HG03175 (cell line): ENCODE results near the gene UNC13A.

Source experiments
- ATAC-seq: cut with Tn5 transposase; IDR thresholded peaks from one replicate; pipeline ENCODE4 v1.9.1; 2021; ENCODE audit warnings: mild to moderate bottlenecking, moderate library complexity; ENCODE audit not compliant: unreplicated experiment

The UNC13A gene

DNA sequence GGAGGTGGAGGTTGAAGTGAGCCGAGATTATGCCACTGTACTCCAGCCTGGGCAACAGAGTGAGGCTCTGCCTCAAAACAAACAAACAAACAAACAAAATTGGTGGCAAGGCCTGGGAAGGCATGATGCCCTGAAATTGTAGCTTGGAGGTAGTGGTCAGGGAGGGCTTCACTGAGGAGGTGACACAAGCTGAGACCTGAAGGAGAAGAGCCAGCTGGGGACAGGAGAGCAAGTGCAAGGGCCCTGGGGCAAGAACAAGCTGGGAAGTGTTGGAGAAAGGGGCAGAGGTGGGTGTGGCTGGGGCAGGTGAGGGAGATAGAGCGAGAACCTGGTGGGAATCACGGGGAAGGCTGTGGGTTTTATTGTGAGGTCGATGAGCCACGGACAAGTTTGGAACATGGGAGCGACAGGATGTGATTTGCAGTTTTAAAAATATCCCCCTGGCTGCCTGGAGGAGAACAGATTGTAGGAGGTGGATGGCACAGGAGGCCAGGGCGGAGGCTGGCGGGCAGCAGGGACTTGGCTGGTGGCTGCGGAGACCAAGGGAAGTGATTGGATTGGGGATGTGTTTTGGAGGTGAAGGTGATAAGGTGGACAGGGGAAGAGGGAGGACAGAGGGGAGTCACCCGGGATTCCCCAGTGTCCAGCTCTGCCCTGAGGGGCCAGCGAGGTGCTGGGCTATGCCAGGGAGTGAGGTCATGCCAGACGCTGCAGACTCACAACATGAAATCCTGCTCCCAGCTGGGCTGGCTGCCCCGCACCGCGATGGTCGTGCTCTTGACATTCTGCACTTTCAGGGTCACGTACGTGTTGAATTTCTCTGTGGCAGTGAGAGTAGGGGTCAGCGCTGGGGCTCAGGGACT is 14.0 kb downstream of the UNC13A start:
- no peak for ATAC-seq

DNA sequence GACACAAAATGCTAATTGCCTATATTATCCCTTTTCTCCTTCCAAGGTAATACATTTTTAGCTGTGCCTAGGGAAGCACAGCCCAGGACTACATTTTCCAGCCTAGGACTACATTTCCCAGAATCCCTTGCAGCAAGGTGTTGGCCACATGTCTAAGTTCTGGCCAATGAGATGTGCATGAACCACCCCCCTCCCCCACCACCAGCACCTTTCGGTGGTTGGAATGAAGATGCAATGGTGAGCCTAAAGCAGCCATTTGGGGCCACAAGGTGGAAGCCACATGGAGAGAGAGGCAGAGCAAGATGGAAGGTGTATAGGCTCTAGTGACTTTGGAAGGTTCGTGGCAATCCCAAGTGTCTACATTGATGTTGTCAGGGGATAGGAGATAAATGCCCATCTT is 16.2 kb downstream of the UNC13A start:
- no peak for ATAC-seq

DNA sequence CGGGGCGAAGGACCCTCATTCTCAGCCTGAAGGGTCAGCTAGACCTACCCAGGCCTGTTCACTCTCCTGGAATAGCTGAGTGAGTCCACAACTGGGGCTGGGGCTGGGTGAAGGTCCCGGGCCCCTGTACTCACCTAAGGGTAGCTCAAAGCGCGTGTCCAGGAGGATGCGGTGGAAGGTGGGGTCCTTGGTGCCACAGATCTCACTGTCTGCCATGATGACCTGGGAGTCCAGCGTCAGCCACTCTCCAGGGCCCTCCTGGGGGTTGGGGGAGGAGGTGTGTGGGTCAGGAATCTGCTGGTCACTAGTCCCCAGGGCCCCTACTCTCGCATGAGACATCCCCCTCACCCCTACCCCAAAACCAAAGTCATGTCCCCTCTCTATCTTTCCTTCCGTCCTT is 18.7 kb downstream of the UNC13A start:
- ATAC-seq, result no peak

DNA sequence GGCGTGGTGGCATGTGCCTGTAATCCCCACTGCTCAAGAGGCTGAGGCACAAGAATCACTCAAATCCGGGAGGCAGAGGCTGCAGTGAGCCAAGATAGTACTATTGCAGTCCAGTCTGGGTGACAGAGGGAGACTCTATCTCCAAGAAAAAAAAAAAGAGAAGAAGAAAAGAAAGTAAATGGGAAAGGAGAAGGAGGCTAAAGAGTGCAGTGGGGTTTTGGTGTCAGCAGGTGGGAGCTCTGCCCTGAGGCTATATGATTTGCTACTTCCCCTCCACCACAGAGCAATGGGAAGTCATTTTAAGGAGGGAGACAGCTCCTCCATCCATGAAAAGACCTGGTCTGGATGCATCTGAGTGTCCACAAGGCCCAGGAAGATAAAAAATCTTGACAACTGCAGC is 23.1 kb downstream of the UNC13A start:
- ATAC-seq, result no peak

DNA sequence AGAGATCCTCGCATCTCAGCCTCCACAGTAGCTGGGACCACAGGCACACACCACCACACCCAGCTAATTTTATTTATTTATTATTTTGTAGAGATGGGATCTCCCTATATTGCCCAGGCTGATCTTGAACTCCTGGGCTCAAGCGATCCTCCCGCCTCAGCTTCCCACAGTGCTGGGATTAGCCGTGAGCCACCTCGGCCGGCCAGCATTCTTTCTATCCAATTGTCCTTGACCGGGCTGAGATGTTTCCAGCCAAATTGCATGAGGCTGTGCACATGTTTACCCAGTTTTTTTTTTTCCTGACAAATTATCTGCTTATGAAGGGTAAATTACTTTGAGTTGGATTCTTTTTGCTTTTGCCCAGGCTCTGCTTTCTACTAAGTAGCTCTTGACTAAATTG is 28.2 kb downstream of the UNC13A start:
- ATAC-seq, result no peak

DNA sequence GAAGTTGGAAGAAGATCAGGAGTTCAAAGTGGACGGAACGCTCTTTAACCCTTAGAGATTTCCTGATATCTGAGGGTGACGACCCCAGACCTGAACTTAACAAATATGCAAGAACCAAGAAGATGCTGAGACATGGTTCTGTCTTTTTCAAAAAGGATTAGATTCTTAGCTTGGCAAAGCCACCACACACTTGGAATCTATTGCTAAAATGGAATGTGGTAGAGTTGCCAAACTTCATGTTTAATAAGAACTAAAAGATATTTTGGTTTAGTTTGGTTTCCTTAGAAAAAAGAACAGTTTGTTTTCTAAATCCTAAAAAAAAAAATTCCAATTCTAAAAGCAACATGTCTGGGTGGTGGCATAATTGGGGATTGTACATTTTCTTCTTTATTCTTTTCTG is 29.5 kb downstream of the UNC13A start:
- ATAC-seq, result no peak

DNA sequence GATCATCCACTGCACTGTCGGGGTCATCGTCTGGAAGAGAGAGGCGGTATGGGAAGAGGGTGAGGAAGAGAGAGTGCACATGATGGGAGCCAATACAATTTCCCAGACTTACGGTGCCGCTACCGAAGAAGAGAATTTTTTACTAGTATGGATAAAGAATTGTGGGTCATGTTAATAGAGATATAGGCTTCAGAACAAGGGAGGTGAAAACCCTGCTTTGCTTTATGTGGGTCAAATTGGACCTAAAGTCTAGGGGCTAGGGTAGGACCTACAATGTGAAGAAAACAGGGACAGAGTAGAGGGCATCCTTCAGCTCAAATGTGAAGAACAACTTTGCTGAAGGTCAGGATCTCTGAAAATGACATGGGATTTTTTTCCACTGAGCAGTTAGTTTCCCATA is 29.9 kb downstream of the UNC13A start:
- ATAC-seq, result no peak

DNA sequence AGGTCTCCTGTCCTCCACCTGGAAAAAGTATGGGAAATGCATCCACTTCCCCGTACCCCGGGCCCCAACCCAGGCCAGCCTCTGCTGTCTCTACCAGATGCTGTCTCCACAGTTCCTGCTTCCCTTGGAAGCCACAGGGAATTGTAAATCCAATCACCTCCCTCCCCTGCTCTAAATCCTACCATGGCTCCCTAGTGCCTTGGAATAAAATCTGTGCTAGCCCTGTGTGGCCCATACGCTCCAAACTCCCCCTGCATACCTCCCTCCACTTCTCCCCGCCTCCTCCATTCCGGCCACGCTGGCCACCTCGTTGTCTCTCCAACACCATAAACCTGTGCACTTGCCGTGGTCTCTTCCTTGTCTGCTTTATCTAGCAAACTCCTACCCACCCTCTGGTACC is 31.2 kb downstream of the UNC13A start:
- ATAC-seq, result no peak

DNA sequence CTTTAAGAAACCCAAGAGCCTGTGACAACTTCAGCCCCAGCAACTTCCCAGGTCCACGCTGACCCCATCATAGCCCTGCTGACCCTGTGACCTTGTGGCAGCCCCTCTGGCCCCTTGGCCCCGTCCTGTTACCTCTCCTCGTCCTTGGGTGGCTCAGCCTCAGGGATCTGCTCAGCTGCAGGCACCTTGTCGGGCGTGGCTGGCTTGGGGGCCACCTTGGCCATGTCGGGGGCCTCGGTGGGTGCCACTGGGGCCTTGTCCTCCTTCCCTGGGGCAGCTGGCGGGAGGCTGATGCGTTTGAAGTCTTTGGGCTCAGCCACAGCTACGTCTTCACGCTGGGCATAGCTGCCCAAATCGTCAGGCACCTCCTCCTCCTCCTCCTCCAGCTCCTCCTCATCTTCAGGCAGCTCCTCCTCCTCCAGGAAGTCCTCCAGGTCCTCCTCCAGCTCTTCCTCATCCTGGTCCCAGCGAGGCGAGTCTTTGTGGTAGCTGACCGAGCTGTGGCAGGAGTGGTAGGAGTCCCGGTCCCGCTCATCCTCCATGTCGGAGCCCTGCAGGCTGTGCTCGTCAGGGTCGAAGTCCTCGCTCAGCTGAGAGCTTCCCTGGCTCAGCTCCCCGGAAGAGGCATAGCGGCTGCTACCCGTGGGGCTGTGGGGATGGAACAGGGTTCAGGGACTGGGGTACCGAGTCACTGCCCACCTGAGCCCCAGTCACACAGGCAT is 32.2 kb downstream of the UNC13A start:
- no peak for ATAC-seq

DNA sequence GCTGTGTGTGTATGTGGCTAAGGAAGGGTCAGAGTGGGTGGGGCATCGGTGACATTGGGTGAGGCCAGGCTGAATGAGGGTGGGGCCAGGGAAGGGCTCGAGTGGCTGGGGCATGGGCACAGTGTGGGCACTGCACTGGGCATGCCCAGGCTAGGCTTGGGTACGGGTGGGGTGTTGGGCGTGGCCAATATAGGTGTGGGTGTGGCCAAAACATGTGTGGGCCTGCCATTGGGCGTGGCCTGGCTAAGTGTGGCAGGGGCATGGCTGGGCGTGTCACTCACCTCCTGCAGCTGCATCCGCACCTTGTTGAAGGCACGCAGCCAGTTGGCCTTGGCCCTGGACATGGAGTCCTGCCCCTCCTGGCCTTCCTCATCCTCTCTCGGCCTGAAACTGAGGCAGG is 33.2 kb downstream of the UNC13A start:
- no peak for ATAC-seq

DNA sequence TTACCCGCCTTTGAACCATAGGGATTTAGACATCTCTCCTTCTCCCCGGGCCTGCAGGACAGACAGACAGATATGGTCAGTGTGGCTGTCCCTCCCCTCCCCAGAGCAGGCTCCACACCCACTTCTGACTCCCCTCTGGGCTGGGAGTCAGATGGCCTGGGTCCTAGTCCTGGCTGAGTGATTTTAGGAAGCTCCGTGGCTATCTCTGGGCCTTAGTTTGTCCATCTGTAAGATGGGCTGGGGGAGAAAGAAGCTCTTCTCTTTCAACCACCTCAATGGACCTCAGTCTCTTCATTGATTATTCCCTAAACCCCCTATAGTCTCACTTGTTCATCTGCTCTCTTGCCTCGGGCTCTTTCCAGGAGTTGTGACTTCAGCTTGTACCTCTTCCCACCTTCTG is 35.5 kb downstream of the UNC13A start:
- ATAC-seq, result no peak

DNA sequence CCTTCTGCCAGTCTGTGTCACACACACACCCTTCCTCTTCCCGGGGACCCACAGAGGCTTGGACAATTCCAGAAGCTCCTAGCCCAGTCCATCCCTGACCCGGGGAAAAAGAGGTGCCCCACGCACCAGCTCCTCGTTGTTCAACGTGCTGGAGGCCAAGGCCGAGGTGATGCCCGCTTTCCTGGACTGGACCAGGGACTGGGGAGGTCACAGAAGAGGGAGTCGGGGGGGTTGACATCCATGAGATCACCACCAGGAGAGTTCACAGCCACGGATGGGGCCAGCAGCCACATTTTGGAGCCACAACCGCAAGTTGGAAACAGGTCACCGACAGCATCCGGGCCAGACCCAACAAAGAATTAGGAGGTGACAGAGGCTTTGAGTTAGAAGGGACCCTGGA is 39.4 kb downstream of the UNC13A start:
- no peak for ATAC-seq

DNA sequence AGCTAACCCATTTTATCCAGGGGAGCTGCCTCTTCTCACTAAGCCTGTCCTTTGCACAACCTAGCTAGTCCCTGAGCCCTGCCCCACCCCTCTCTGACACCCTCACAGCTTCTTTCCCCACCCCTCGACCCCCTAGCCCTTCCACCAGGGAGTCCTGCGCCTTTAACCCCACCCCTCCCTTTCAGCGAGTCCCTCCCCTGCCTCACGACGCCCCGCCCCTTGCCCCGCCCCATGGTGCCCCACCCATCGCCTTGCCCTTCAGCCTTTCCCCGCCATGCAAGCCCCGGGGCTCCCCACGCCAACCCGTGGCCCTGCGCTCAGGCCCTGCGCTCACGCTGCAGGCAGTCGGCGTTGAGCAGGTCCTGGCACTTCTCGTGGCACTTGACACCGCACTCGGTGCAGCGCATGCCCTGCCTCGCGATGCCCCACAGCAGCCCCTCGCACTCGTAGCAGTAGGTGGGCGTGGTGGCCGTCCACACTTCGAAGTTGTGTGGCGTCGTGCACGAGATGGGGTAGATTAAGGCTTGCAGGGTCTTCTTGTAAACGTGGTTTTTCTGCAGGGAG is 40.0 kb downstream of the UNC13A start:
- no peak for ATAC-seq

DNA sequence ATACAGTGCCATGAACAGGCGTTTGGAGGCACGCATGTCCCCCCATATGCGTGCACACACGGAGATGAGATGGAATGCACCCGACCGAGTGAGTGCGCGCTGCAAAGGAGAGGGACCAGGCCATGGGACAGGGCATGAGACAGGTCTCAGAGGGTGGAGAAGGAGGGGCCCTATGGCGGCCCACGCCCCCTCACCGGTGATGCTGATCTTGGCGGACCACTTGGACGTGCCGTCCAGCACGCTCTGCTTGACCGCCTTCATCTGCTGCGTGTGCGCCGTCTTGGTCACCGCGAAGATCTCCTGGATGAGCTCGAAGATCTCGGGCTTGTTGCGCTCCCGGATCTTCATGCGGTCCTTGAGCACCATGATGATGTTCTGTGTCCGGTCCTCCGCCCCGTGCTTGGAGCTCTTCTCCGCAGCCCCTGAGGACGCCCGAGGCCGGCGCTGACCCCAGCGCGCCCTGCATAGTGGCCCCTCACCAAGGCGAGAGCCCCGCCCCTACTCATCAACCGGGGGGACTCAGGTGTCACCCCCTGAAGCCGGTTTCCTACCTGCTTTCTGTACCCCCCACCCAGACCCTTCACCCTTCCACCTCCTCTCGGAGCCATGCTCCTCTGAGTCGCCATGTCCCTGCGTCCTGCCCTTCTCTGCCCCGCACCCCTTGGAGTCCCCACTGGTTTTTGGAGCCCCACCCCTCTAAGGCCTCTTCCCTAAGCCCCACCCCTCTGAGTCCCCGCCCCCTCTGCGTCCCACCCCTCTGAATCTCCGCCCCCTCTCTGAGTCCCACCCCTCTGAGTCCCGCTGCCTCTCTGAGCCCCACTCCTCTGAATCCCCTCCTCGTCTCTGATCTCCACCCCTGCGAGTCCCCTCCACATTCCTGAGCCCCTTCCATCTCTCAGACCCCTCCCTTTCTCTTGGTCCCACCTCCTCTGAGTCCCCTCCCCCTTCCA is 40.8 kb downstream of the UNC13A start:
- ATAC-seq, result no peak

DNA sequence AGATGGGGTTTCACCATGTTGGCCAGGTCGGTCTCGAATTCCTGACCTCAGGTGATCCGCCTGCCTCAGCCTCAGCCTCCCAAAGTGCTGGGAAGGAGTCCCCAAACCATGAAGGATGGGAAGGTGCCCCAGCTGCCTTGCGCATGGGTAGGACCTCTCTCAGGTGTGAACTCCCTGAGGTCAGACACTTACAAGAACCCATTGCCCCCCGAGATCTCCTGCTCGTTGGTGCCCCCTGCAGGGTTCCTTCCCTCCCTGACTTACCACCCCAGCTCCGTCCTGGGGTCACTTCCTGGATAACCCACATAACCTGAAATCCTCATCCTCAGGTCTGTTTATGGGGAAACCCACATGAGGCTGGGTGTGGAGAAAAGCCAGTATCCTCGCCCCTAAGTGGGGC is 41.7 kb downstream of the UNC13A start:
- ATAC-seq, result no peak

DNA sequence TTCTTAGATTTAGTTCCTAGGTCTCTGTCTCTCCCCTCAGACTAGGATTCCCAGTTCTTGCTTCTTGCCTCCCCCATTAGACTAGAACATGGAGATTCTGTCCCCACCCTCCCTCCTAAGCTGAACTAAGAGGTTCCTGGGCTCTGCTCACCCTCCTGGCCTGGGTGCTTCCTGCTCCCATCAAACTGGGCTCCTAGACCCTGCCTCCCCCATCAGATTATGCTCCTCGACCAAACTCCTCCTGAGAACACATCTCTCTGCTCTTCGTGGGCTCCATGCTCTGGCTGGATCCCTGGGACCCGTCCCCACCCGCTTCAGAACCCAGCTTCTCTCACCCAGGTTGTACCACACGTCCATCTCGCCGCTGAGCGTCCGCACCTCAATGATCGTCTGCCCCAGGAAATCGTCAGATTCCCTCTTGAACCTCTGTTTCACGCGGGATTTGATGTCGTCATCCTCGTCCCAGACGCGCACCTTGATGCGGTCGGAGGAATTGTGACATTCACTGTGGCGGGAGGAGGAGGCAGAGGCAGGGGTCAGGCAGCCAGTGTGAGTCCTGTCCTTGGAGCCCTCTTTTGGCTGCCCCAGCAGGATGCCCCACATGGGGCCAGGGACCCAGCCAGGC is 42.7 kb downstream of the UNC13A start:
- ATAC-seq, result no peak

DNA sequence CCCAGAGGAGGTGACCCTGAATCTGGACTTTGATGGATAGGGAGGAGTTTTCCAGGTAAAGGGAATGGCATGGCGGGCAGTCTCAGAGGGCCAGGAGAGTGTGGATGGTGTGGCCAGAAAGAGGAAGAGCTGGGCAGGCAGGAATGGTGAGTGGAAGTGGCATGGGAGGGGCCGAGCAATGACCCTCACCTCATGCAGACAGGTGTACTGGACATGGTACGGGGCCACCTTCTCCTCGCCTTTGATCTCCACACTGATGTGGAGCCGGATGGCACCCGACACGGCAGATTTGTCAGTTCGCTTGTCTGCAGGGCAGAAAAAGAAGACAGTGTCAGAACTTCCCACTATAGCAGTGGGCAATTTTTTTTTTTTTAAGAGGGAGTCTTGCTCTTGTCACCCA is 45.5 kb downstream of the UNC13A start:
- no peak for ATAC-seq

DNA sequence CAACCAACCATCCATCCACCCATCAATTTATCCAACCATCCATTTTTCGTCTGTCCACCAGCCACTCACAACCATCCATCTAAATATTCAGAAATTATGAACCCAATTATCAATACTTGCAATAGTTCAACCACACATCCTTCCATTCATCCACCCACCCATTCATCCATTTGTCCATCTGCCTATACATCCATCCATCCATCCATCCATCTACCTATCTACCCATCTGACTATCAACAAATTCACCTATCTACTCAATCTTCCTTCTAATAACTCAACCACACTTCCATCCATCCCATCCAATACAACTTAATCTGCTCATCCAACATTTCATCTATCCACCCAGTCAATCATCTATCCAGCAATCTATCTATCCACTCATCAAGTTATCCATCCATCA is 46.3 kb downstream of the UNC13A start:
- ATAC-seq, result no peak

DNA sequence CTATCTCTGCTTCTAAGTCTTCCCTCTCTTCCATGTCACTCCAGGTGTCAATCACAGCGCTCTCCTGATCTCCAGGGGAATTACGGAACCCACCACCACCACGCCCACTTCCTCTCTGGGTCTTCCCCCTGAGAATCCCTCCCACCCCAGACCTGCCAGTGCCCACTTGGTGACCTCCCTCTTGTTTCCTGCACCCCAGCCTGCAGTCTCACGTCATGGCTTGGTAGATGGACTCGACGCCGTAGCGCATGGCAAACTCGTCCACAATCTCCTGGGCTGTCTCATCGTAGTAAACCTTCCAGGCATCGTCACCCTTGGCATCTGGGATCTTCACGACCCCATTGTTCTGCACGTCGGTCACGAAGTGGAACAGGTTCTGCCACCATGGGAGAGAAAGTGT is 47.0 kb downstream of the UNC13A start:
- no peak for ATAC-seq

DNA sequence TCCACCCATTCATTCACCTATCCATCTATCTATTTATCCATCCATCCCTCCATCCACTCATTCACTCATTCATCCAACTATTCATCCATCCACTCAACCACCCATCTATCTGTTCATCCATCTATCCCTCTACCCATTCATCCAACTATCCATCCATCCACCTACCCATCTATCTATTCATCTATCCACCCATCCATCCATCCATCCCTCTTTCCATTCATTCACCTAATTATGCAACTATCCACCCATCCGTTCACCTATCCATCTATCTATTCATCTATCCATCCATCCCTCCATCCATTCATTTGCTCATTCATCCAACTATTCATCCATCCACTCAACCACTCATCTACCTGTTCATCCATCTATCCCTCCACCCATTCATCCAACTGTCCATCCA is 54.5 kb downstream of the UNC13A start:
- no peak for ATAC-seq

DNA sequence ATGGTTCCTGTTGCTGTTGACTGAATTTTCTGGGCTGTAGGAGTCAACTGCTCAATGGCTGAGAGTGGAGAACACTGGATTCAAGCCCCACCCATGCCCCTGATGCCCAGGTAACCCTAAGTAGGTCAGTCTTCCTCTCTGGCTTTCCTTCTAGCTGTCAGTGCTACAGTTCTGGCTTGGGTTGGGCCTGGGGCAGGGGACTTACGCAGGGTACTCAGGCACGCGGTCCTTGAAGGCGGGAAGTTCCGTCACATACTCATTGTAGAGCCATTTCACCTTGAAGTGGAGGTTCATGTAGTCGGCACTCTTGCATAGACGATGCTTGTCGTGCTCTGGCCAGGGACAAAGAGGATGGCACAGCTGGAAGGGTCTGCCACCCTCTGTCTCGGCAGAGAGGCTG is 55.6 kb downstream of the UNC13A start:
- no peak for ATAC-seq
